GM21528 (cell line): ENCODE measurements around the gene RCOR1.
"Not testable (repeated sequence)": the region's sequence is repeated elsewhere in the genome, so short reads cannot be mapped to it uniquely, and the experiment has no call there.

Experiments
- ATAC-seq: cut with Tn5 transposase; IDR thresholded peaks from one replicate; pipeline ENCODE4 v1.9.1; 2021; ENCODE audit warnings: mild to moderate bottlenecking, moderate library complexity; ENCODE audit not compliant: unreplicated experiment, low FRiP score

The RCOR1 gene

DNA sequence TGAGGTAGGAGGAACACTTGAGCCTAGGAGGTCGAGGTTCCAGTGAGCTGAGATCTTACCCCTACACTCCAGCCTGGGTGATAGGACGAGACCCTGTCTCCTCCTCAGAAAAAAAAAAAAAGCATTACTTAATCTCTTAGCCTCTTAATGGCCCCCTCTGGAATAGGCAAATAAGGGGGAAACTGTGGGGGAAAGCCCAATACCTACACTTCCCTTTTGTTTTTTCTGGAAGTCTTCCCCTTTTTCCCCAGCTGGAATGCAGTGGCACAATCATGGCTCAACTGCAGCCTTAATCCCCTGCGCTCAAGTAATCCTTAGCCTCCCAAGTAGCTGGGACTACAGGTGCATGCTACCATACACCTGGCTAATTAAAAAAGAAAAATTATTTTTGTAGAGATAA lies 32.2 kb downstream of the RCOR1 start:
- ATAC-seq: no peak

DNA sequence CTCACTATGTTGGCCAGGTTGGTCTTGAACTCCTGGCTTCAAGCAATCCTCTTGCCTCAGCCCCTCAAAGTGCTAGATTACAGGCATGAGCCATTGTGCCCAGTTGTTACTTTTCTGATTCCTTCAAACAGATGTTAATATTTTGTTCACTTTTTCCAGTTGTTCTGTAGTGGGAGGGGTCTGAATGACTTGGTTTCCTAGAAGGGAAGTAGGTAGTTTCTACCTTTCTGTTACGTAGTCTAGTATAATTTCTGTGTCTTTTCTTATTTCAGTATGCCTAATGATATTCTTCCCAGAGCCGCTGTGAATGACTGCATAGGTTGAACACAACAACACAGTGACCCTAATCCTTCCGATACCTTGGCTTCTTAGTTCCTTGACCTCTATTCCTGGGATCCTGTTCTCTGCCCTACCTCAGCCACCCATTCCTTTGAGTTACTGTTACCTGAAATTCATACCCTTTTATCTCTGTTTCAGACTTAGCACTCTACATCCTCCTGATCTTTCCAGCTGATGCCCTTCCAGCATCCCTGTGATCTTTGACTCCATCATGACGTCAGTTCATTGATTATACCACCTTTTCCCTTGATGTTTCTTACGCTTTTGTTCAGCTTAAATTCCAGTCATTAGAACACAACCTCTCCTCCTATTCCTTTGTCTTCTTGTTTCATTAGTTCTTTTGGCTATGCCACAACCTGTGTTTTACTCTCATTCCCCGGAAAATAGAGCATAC lies 33.3 kb downstream of the RCOR1 start:
- ATAC-seq: no peak

DNA sequence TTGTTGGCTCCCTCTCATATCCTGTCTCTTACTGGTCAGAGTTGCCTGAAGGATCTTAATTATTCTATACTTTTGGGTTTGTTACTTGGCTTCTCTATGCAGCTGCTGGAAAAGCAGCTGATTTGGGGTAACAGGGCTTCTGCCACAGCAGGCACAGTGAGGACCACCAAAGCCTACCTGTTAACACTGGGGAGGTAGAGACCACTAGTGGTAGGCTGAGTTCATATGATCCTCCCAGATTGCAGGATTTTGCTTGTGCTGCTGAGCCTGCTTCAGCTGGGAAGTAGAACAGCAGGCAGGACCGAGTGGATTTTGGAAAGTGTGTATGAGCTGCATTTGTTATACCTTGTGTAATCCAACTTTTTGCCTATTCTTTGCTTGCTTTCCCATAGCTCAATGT lies 34.1 kb downstream of the RCOR1 start:
- no peak for ATAC-seq

DNA sequence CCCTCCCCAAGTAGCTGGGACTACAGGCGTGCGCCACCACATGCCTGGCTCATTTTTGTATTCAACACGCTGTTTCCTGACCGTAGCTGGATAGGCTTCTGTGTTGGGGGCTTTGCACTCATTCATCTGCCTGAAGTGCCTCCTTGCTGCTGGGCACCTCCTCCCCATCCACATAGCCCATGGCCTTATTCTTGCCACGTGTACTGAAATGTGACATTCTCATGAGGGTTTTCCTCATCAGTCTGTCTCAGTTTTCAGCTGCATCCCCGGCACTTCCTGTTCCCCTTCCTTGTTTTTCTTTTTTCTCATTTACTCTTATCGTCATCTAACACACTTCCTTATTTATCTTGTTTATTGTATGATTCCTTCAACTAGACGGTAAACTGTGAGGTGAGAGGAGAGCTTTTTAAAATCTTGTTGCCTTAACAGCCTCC lies 36.6 kb downstream of the RCOR1 start:
- ATAC-seq: no peak

DNA sequence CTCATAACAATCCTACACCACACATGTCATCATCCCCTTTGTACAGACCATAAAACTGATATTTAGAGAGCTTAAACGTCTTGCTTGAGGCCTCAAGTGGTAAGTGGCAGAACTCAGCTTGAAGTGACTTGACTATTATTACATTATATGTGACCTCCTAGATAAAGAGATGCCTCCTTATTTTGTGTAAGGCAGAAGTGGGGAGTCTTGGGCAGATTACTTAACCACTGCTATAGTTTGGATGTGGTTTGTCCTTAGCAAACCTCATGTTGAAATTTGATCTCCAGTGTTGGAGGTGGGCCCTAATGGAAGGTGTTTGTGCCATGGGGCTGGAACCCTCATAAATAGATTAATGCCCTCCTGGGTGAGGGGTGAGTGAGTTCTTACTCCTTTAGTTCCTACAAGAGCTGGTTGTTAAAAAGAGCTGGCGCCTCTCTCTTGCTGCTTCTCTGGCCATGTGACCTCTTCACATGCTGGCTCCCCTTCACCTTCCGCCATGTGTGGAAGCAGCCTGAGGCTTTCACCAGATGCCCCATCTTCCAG lies 37.4 kb downstream of the RCOR1 start:
- no peak for ATAC-seq

DNA sequence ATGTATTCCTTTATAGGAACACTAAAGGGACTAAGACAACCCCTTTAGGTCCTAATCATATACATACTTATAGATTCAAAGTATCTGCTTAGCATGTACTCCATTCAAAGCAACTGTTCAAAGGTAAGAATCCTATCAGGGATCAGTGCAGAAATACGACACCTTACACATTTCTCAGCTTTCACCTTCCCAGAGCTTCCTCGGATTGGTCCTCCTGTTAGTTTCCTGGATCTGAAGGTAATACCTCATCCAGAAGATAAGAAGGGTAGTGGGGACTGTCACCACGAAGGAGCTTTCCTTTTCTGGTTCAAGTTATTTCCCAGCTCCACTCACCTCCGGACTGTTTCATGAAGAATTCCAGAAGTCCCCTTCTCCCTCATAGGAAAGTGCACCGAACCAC lies 38.0 kb downstream of the RCOR1 start:
- ATAC-seq: no peak

DNA sequence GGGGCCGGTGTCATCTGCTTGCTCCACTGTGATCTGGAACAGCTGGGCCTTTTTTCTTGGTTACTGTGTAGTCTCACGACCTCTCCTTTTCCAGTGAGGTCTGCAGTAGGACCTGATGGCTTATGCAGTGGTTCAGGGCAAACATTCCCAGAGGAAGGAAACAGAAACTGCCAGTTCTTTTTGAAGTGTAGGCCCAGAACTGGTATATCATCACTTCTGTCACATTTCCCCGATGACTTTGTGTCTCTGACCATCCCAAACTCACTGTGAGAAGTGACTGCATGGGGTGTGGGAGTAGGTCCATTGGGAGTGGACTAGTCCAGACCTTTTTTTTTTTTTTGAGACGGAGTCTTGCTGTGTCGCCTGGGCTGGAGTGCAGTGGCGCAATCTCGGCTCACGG lies 38.4 kb downstream of the RCOR1 start:
- no peak for ATAC-seq

DNA sequence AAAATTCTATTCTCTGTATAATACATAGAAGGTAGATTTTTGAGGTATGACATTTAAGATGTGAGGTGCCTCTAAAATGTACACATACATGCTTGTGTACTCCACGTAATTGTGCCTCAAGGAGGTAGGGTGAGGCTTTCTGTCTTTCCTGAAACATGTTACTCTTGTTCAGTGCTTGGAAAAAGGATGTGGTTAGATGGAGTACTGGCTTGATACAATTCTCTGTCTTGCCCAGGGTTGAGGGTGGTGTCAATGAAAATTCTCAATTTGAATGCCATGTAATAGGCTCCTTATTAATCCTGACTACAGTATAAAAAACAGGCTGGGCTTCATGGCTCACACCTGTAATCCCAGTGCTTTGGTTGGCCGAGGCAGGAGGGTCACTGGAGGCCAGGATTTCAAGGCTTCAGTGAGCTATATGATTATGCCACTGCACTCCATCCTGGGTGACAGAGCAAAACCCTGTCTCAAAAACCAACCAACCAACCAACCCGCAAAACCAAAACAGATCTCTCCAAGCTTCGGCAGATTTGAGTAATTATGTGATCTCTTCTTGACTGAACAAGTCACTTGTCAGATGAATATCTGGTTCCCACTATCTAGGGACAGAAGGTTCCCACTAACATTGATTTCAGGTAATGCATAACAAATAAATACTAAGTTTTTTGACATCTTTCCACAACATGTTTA lies 41.6 kb downstream of the RCOR1 start:
- ATAC-seq: no peak

DNA sequence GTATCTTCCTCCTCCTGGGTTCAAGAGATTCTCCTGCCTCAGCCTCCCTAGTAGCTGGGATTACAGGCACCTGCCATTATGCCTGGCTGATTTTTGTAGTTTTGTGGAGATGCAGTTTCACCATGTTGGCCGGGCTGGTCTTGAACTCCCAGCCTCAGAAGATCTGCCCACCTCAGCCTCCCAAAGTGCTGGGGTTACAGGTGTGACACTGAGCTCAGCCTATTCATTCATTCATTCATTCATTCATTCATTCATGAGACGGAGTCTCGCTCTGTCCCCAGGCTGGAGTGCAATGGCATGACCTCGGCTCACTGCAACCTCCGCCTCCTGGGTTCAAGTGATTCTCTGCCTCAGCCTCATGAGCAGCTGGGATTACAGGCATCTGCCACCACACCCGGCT lies 47.2 kb downstream of the RCOR1 start:
- not testable (repeated sequence) for ATAC-seq

DNA sequence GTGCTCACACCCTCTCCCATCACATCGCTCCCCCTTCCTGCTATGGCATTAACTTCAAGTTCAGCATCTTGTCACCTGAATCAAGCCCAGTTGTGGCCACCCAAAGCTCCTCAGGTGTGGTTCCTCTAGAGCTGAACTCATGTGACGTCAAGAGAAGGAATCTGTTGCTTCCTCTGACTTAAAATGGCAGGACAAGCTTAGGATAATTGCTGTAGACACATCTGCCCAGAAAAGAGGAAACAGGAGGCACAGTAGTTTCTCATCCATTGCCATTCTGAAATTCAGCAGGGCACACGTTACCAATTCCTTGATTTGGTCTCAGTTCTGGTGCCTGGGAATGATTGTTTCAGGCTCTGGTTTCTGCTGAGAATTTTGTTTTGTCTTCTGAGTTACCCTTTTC lies 52.1 kb downstream of the RCOR1 start:
- ATAC-seq: no peak

DNA sequence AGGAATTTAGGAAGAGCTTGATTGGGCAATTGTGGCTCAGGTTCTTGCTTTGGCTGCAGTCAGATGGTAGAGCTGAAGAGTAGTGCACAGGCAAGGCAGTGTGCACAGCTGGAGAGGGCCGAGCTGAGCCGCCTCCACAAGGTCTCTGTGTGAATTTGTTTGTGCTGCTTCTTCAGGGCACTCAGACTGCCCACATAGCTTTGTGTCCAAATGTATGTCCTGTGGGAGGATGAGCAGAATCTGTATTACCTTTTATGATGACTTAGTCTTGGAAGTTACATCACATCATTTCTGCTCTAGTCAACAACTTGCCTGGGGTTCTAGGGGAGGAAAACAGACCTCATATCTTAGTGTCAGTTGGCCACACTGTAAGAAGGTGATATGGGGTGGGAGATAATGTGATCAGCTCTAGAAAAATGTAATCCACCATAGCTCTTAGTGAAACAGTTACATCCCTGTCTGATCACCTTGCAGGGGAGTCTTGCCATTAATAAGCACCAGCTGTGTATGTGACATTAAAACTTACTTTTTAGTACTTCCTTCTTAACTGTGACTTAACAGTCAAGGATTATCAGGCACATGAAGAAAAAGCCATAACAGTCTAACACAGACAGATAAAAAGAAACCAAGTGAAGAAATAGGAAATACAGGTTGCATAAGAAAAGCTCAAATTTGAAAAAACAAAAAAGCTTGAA lies 53.4 kb downstream of the RCOR1 start:
- ATAC-seq: no peak

DNA sequence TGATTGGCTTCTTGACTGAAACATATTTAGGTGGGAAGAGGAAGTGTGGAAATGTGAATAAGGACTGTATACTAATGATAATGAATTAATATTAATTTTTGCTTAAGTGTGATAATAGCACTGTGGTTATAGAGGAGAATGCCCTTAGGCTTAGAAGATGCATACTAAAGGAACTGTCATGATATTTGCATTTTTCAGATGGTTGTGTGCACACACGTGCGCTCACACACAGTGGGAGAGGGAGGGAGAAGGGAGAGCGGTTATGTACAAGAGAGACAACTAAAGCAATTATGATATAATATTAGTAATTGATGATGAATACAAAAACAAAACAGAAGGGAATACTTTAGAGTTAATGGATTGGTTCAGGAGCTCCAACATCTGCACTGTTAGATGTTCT lies 54.2 kb downstream of the RCOR1 start:
- no peak for ATAC-seq

DNA sequence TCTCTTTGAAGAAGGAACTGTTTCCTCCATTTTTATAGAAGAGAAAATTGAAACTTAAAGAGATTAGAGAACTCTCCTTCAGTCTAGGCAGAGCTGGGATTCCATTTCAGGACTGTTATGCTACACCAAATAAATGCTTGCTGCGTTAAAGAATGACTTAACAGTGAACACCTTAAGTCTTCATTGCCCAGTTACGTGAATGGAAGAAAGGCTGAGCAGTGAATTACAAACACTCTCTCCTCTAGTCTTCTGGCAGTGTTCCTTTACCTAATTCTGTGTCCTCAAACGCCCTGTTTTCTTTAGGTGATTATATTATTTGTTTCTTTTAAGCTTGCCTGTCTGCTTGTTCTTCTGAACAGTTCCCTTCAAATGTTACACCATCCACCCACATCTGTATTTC lies 59.7 kb downstream of the RCOR1 start:
- ATAC-seq: no peak

DNA sequence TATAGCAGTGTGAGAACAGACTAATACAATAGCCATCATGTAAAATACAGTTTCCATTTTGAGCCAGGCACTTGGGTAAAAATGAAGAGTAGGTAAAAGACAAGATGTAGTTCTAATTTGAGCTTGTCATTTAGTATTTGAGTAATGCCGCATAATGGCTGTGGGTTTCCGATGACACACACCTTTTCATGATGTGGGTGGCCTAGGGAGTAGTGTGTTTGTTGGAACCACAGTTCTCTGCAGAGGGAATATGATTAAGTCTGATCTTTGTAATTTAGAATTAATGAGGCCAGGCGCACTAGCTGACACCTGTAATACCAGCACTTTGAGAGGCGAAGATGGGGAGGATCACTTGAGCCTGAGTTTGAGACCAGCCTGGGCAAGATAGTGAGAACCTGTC lies 61.8 kb downstream of the RCOR1 start:
- no peak for ATAC-seq

DNA sequence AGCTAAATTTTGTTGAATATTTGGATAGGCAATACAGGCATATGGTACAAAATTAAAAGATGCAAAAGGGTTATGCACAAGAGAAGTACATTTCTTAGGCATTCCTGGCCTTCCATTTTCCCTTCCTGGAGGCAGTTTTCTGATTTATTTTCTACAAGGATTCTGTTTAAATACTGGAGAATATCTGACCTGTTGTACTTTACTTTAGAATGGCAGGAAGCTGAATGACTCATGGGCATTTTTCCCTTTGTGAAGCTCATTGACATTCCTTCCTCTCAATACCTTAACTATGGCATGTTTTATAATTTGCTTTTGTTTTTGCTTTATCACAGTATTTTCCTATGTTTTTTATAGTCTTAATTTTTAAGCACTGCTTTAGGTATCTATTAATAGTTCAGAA lies 62.7 kb downstream of the RCOR1 start:
- no peak for ATAC-seq

DNA sequence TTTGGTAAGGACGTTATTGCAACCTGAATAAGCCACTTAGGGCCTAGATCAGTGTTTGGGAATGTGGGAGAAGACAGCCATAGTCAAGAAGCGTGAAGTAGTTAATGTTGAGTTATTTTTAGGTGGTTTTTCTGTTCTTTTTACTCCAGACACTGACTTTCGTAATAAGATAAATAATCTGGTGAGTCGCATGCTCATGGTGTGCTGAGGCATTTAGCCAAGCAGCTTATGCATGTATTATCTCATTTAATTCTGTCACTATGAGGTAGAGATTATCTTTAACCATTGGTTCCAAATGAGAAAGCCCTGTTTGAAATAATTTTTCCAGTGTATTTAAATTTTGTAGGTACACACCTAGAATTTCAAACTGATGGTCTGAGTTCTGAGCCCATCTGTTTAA lies 67.3 kb downstream of the RCOR1 start:
- ATAC-seq: no peak

DNA sequence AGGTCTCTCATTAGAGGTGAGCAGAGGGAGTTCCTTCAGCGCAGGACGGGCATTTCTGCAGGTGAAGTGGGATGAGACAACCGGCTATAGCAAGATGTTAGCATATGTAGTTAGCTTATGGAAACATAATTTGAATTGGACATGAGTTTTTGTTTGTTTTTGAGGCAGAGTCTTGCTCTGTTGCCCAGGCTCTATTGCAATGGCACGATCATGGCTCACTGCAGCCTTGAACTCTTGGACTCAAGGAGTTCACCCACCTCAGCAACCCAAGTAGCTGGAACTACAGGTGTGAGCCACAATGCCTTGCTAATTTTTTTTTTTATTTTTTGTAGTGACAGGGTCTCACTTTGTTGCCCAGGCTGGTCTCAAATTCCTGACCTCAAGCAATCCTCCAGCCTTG lies 69.2 kb downstream of the RCOR1 start:
- no peak for ATAC-seq

DNA sequence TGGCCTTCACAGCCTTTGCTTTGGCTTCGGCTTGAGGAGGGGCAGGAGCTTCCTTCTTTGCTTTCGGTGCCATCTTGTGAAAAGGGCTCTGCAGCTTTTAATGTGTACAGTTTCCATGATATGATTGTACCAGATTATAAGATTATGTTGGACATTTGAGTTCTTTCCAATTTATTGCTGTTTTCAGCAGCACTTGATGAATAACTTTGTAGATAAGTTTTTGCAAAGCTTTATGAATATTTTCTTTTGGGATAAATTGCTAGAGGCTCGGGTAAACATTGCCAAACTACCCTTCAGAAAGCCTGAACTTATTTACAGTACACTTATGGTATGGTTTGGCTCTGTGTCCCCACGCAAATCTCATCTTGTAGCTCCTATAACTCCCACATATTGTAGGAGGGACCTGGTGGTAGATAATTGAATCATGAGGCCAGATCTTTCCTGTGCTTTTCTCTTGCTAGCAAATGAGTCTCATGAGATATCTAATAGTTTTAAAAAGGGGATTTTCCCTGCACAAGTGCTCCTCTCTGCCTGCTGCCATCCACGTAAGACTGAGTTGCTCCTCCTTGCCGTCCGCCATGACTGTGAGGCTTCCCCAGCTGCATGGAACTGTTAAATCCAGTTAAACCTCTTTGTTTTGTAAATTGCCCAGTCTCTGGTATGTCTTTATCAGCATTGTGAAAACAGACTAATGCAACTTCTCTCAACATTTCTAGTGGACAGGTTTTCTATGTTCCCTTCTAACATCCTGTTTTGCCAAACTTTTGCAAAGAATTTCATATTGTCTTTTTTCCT lies 70.4 kb downstream of the RCOR1 start:
- ATAC-seq: no peak

DNA sequence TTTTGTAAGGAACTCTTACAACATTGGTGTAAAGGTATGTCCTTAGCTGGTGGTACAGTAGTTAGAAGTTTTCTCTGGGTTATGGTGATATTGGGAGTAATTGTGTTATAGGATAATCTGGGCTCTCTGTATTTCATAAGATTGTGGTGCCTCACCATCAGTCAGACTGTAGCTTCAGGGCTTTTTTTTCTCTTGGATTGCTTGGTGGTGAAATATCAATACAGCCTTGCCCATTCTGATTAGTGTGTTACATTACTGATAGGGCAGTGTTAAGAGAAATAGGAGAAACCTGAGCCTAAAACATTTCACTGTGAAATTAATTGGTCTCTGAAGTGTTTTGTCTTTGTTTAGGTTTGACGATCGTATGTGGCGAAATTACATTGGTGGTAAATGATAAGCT lies 71.0 kb downstream of the RCOR1 start:
- ATAC-seq: no peak

DNA sequence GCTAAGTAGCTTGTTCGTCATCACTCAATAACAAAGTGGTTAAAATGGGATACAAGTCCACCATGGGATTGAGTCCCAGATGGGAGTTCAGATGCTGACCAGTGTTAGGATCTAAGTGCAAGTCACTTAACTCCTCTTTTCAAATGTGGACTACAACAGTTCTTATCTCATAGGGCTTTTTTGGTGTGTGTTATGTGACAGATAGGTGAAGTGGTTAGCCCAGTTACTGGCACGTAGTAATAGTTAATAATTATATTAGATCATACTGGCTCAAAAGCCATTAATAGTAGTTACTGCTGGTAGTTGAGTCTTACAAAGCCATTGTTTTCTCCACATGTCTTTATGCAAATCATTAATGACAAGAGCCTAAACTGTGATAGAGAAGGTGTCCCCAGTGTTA lies 73.2 kb downstream of the RCOR1 start:
- no peak for ATAC-seq

DNA sequence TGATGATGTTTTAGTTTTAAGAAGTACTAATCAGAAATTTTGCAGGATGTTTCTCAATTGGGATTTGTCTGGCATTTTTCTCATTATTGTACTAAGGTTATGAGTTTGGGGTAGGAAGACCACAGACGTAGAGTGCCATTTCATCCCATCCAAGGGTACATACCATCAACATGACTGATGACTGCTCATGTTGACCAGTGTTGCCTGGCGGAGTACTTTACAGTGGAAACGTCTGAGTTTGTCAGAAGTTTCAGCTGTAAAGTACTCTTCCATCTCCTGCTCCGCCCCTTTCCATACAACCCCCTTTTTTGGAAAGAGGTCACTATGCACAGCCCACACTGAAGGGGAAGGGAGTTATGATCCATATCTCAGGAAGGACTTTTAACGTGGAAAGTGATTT lies 74.2 kb downstream of the RCOR1 start:
- no peak for ATAC-seq
